Raji (cell line): ENCODE results near the gene RNF183.

Experiments used
- POLR2A ChIP-seq: IDR thresholded peaks from 2 replicates; pipeline ENCODE4 v1.6.1; 2011; ENCODE audit warnings: low read depth, low read length, control low read depth; ENCODE audit not compliant: insufficient read depth

The RNF183 gene

GRCh38 chr9:113326230-113326629 is 23.1 kb upstream of the RNF183 start:
- no peak for TF ChIP-seq POLR2A

GRCh38 chr9:113322671-113323070 is 19.5 kb upstream of the RNF183 start:
- TF ChIP-seq POLR2A: no peak

- no peak for TF ChIP-seq POLR2A
These were observed 16.9 kb upstream of the RNF183 start for GRCh38 chr9:113320051-113320450.

GRCh38 chr9:113319054-113319453 is 15.9 kb upstream of the RNF183 start:
- TF ChIP-seq POLR2A: no peak

GRCh38 chr9:113317777-113318176 is 14.6 kb upstream of the RNF183 start:
- no peak for TF ChIP-seq POLR2A

- TF ChIP-seq POLR2A: no peak
These were observed 12.9 kb upstream of the RNF183 start for GRCh38 chr9:113316030-113316429.

- TF ChIP-seq POLR2A: no peak
These were observed 12.1 kb upstream of the RNF183 start for GRCh38 chr9:113315231-113315630.

- no peak for TF ChIP-seq POLR2A
These were observed 10.1 kb upstream of the RNF183 start for GRCh38 chr9:113313261-113313660.

GRCh38 chr9:113311961-113312360 is 8.8 kb upstream of the RNF183 start:
- no peak for TF ChIP-seq POLR2A

GRCh38 chr9:113310538-113310937 is 7.4 kb upstream of the RNF183 start:
- TF ChIP-seq POLR2A: no peak

GRCh38 chr9:113309204-113309813 is 6.1 kb upstream of the RNF183 start:
- no peak for TF ChIP-seq POLR2A

- TF ChIP-seq POLR2A: no peak
These were observed 4.3 kb upstream of the RNF183 start for GRCh38 chr9:113307396-113307975.

GRCh38 chr9:113306566-113306965 is 3.4 kb upstream of the RNF183 start:
- no peak for TF ChIP-seq POLR2A

- no peak for TF ChIP-seq POLR2A
These were observed 1.6 kb downstream of the RNF183 start for GRCh38 chr9:113301548-113301947.

GRCh38 chr9:113299800-113300292 is 3.3 kb downstream of the RNF183 start:
- no peak for TF ChIP-seq POLR2A

GRCh38 chr9:113298924-113299770 is 4.0 kb downstream of the RNF183 start:
- TF ChIP-seq POLR2A: no peak
